GM12878 (cell line): Measurements from ENCODE around the gene SPAST. TPM values are rescaled to one million over a fixed set of nuclear protein-coding genes. Genes with fewer than 3 reads are reported as not detected.

Experiments used
- BMI1 ChIP-seq: fragments of 450-650 bp; IDR thresholded peaks from 2 replicates; pipeline ENCODE4 v1.6.1; 2016; ENCODE audit warnings: mild to moderate bottlenecking, moderate library complexity, borderline replicate concordance
- CHD4 ChIP-seq: fragments of 200-600 bp; sonication (generic); IDR thresholded peaks from 2 replicates; pipeline ENCODE4 v1.6.1; 2016; ENCODE audit warnings: mild to moderate bottlenecking
- CREM ChIP-seq: IDR thresholded peaks from 2 replicates; pipeline ENCODE4 v1.6.1; 2014; ENCODE audit warnings: antibody characterized with exemption, low read depth
- EGR1 ChIP-seq, 2 experiments: IDR thresholded peaks; 1 replicate in 1 of 2; 2 replicates in 1 of 2; pipeline ENCODE4 v1.6.1; 2011 to 2012; ENCODE audit warnings: low read depth in 2 of 2, low read length in 2 of 2, borderline replicate concordance in 1 of 2, mild to moderate bottlenecking in 1 of 2, moderate library complexity in 1 of 2
- EP300 ChIP-seq, 2 experiments: fragments of 150-350 bp in 1 of 2; IDR thresholded peaks; 2 replicates each; pipeline ENCODE4 v1.6.1; 2011 to 2012; ENCODE audit warnings: low read depth in 2 of 2, low read length in 2 of 2, borderline replicate concordance in 1 of 2, improper control_type of control experiment in 1 of 2, inconsistent platforms in 1 of 2; ENCODE audit not compliant: control insufficient read depth in 1 of 2
- LARP7 ChIP-seq: fragments of 450-650 bp; IDR thresholded peaks from 2 replicates; pipeline ENCODE4 v1.6.1; 2017; ENCODE audit warnings: mild to moderate bottlenecking
- MAX ChIP-seq: IDR thresholded peaks from 2 replicates; pipeline ENCODE4 v1.6.1; 2012; ENCODE audit warnings: low read depth, low read length, improper control_type of control experiment
- PKNOX1 ChIP-seq: fragments of 450-650 bp; IDR thresholded peaks from 2 replicates; pipeline ENCODE4 v1.6.1; 2016; ENCODE audit warnings: mild to moderate bottlenecking
- PML ChIP-seq: IDR thresholded peaks from 2 replicates; pipeline ENCODE4 v1.6.1; 2012; ENCODE audit warnings: low read length, inconsistent platforms
- POLR2AphosphoS5 ChIP-seq: IDR thresholded peaks from 2 replicates; pipeline ENCODE4 v1.6.1; 2011; ENCODE audit warnings: mild to moderate bottlenecking, low read length, inconsistent platforms
- RCOR1 ChIP-seq: conservative IDR thresholded peaks from 2 replicates; pipeline ENCODE4 v1.6.1; 2012; ENCODE audit warnings: low read depth, low read length, improper control_type of control experiment
- SMAD1 ChIP-seq: fragments of 450-650 bp; IDR thresholded peaks from 2 replicates; pipeline ENCODE4 v1.6.1; 2018; ENCODE audit warnings: mild to moderate bottlenecking, low read depth; ENCODE audit not compliant: partially characterized antibody
- SREBF2 ChIP-seq: IDR thresholded peaks from 2 replicates; pipeline ENCODE4 v1.6.1; 2012; ENCODE audit warnings: mild to moderate bottlenecking, low read length
- SUZ12 ChIP-seq: fragments of 200-600 bp; sonication (generic); IDR thresholded peaks from one replicate; pipeline ENCODE4 v1.6.1; 2018; ENCODE audit warnings: antibody characterized with exemption, mild to moderate bottlenecking; ENCODE audit not compliant: unreplicated experiment
- TCF12 ChIP-seq: IDR thresholded peaks from 2 replicates; pipeline ENCODE4 v1.6.1; 2011; ENCODE audit warnings: low read depth, mild to moderate bottlenecking, low read length
- USF2 ChIP-seq: IDR thresholded peaks from 2 replicates; pipeline ENCODE4 v1.6.1; 2011; ENCODE audit warnings: low read depth, low read length, improper control_type of control experiment, borderline replicate concordance
- WRNIP1 ChIP-seq: IDR thresholded peaks from 2 replicates; pipeline ENCODE4 v1.6.1; 2011; ENCODE audit warnings: low read depth, low read length, improper control_type of control experiment, borderline replicate concordance
- ZBTB33 ChIP-seq: fragments of 450-650 bp; IDR thresholded peaks from 2 replicates; pipeline ENCODE4 v1.6.1; 2017; ENCODE audit warnings: mild to moderate bottlenecking
- ZBTB4 ChIP-seq: fragments of 450-650 bp; formaldehyde crosslinking; IDR thresholded peaks from 2 replicates; pipeline ENCODE4 v1.4.0; 2022; ENCODE audit warnings: mild to moderate bottlenecking, moderate library complexity
- ZNF384 ChIP-seq: IDR thresholded peaks from 2 replicates; pipeline ENCODE4 v1.6.1; 2012; ENCODE audit warnings: low read depth, mild to moderate bottlenecking, low read length, improper control_type of control experiment, borderline replicate concordance
- ZSCAN29 ChIP-seq: fragments of 450-650 bp; IDR thresholded peaks from 2 replicates; pipeline ENCODE4 v1.6.1; 2017; ENCODE audit warnings: mild to moderate bottlenecking, moderate library complexity
- ZZZ3 ChIP-seq: IDR thresholded peaks from 2 replicates; pipeline ENCODE4 v1.6.1; 2011; ENCODE audit warnings: low read depth; ENCODE audit not compliant: control insufficient read depth, insufficient read length
- polyA plus RNA-seq, 11 experiments: library from polyadenylated mRNA; depleted of rRNA in 4 of 11; unstranded in 6 of 11; stranded (reverse) in 5 of 11; fragments of >200 nt; fragmentation: Nextera tagmentation in 4 of 11; fragmentation: Illumina TruSeq in 1 of 11; extraction: Ambion mirVana in 4 of 11; extraction: Trizol in 1 of 11; gene quantifications; 1 replicate in 1 of 11; 2 replicates in 10 of 11; pipeline versions ENCODE4 v1.2.1 to v1.2.3, GENCODE V29; 2011 to 2016; ENCODE audit warnings: inconsistent platforms in 2 of 11, missing spikeins in 2 of 11, low read depth in 1 of 11
- total RNA-seq, 4 experiments: library from RNA; depleted of rRNA in 3 of 4; stranded (reverse); fragments of >200 nt in 3 of 4; fragmentation: Illumina TruSeq in 1 of 4; extraction: Trizol in 1 of 4; gene quantifications; 2 replicates each; pipeline versions ENCODE4 v1.2.1 to v1.2.3, GENCODE V29; 2013 to 2021

Gene SPAST
- total and polyA plus RNA-seq, 10 of the 15 experiments (the other 5 are each of a cell fraction or from before 2014, with no cell fraction given), result 4.3 to 21.3 (median 10.0) TPM

GRCh38 chr2:32039447-32040219, 23.7 kb upstream of the SPAST start, which contains the start of gene DPY30 (continued):
- TF ChIP-seq BMI1, result no peak
- TF ChIP-seq USF2, result no peak
- TF ChIP-seq SMAD1, result no peak
- TF ChIP-seq SREBF2, result no peak
- TF ChIP-seq WRNIP1, result peak; percentile 82; the same call in 1 of the 2 replicates
- TF ChIP-seq TCF12, result peak; percentile 52; the same call in 1 of the 2 replicates
- TF ChIP-seq CREM, result peak; percentile 82; the same call in 1 of the 2 replicates
- TF ChIP-seq POLR2AphosphoS5, result peak; percentile 99
- TF ChIP-seq ZBTB33, result no peak
- 0 out of 3 replicates have a peak, but pooled peaks of 1 of the 2 experiments have one; percentile 15 for TF ChIP-seq EGR1 (IDR thresholded peaks at IDR 0.05; ENCODE audit: borderline replicate concordance in 1 of 2, low read depth in 2 of 2, low read length in 2 of 2)
- TF ChIP-seq EP300 (IDR thresholded peaks at IDR 0.05; ENCODE audit: borderline replicate concordance in 1 of 2, control insufficient read depth in 1 of 2, low read depth in 2 of 2, low read length in 2 of 2), result no peak
- no peak for TF ChIP-seq ZZZ3
- peak; percentile 65 for TF ChIP-seq LARP7
- no peak for TF ChIP-seq SUZ12
- no peak for TF ChIP-seq RCOR1
- peak; percentile 80 for TF ChIP-seq PKNOX1
- peak; percentile 84 for TF ChIP-seq MAX
- no peak for TF ChIP-seq ZBTB4
- no peak for TF ChIP-seq ZSCAN29
- TF ChIP-seq ZNF384, result no peak
- peak; percentile 98 for TF ChIP-seq PML
- TF ChIP-seq CHD4, result no peak
